Spleen (tissue), 11 donors: ENCODE data around the gene KIF6. TPM values are rescaled to one million over a fixed set of nuclear protein-coding genes. Genes with fewer than 3 reads are reported as not detected.
A peak's percentile ranks its signal among the peaks of the same experiment; 100 is the strongest.

Experiments
- DNase-seq: peaks from one replicate; pipeline ENCODE4 v3.0.0-alpha.2; 2020
- H3K27ac ChIP-seq, 8 donors: fragments of 200-600 bp; sonication (generic) in 7 of 8; 1 replicate in 4 of 8; 2 replicates in 4 of 8; pipeline versions ENCODE4 v1.5.0 to v1.8.0; 2016 to 2021; ENCODE audit warnings: inconsistent platforms in 4 of 8, mild to moderate bottlenecking in 4 of 8, moderate library complexity in 1 of 8
- H3K27me3 ChIP-seq, 7 donors: fragments of 200-600 bp; sonication (generic) in 6 of 7; replicated peaks in 1 of 7; 1 replicate in 4 of 7; 2 replicates in 3 of 7; pipeline versions ENCODE4 v1.5.0 to v1.8.0; 2016 to 2021; ENCODE audit warnings: inconsistent platforms in 3 of 7, mild to moderate bottlenecking in 1 of 7
- H3K36me3 ChIP-seq, 6 donors: fragments of 200-600 bp; sonication (generic) in 5 of 6; 1 replicate in 4 of 6; 2 replicates in 2 of 6; pipeline versions ENCODE4 v1.5.0 to v1.8.0; 2016 to 2021; ENCODE audit warnings: inconsistent platforms in 2 of 6
- H3K4me1 ChIP-seq, 6 donors: fragments of 200-600 bp; sonication (generic) in 5 of 6; 1 replicate in 3 of 6; 2 replicates in 3 of 6; pipeline versions ENCODE4 v1.5.0 to v1.8.0; 2016 to 2021; ENCODE audit warnings: inconsistent platforms in 3 of 6
- H3K4me3 ChIP-seq, 8 donors: fragments of 200-600 bp; sonication (generic) in 7 of 8; 1 replicate in 4 of 8; 2 replicates in 4 of 8; pipeline versions ENCODE4 v1.5.0 to v1.8.0; 2016 to 2021; ENCODE audit warnings: inconsistent platforms in 4 of 8, mild to moderate bottlenecking in 4 of 8, moderate library complexity in 2 of 8
- H3K9me3 ChIP-seq, 8 donors: fragments of 200-600 bp; sonication (generic) in 7 of 8; 1 replicate in 4 of 8; 2 replicates in 4 of 8; pipeline versions ENCODE4 v1.5.0 to v1.8.0; 2016 to 2021; ENCODE audit warnings: inconsistent platforms in 4 of 8
- POLR2A ChIP-seq, 3 donors: fragments of 450-650 bp; IDR thresholded peaks; one replicate each; pipeline ENCODE4 v1.5.1; 2017; ENCODE audit warnings: antibody characterized with exemption in 3 of 3, mild to moderate bottlenecking in 1 of 3
- POLR2AphosphoS5 ChIP-seq, 3 donors: sonication (generic); formaldehyde crosslinking; IDR thresholded peaks; one replicate each; pipeline ENCODE4 v1.5.1; 2017; ENCODE audit warnings: antibody characterized with exemption in 3 of 3
- WGBS, 5 donors: extraction: QIAGEN DNeasy Blood & Tissue Kit in 3 of 5; methylation state at CpG; one replicate each; pipeline versions ENCODE4 v1.1.5 to v1.1.7; 2013 to 2018; 5-methylcytosine and 5-hydroxymethylcytosine counted together
- intact Hi-C: fragments of 100-400 bp; cut with DNase I; formaldehyde crosslinking; loops from one replicate; pipeline ENCODE4 v1.15.0; 2023; ENCODE audit warnings: low total_unique reads
- polyA plus RNA-seq, 3 donors: library from polyadenylated mRNA; stranded (reverse); fragments of 200-250 nt; gene quantifications; one replicate each; pipeline ENCODE4 v1.2.1, GENCODE V29; 2013
- total RNA-seq, 7 donors: library from RNA; depleted of rRNA in 3 of 7; stranded (reverse); fragments of >200 nt in 3 of 7; fragmentation: NEBNext Ultra II Directional in 4 of 7; extraction: Animal tissue kit (Norgen Biotek cat#: 25700) in 4 of 7; gene quantifications; one replicate each; pipeline versions ENCODE4 v1.1.0 to v1.2.1, GENCODE V29; 2016 to 2021
- TF ChIP-seq, protein P1 (sequence below), 11 experiments: fragments of 200-600 bp in 7 of 11; fragments of 450-650 bp in 4 of 11; sonication (generic) in 4 of 11; IDR thresholded peaks in 8 of 11; conservative IDR thresholded peaks in 3 of 11; 1 replicate in 7 of 11; 2 replicates in 4 of 11; pipeline versions ENCODE4 v1.4.0 to v1.8.0; 2016 to 2021; ENCODE audit warnings: antibody characterized with exemption in 11 of 11, inconsistent platforms in 4 of 11, mild to moderate bottlenecking in 1 of 11
- donor health status: healthy with polysubstance abuse.
- donor health status: DM: no; HTN: no; CAD: no; lungs with moderate emphysema.
- donor health status: DM: no; HTN: no; CAD: no.
- donor health status: Bipolar disorder and iron deficiency.
- donor health status: healthy.
- donor health status: DM: no; HTN: no; CAD: no.
- donor health status: DM: yes; HTN: yes; CAD: no.

The KIF6 gene
- total and polyA plus RNA-seq, 10 donors = 0.10 to 0.75 (median 0.24) TPM; not detected in 3

DNA sequence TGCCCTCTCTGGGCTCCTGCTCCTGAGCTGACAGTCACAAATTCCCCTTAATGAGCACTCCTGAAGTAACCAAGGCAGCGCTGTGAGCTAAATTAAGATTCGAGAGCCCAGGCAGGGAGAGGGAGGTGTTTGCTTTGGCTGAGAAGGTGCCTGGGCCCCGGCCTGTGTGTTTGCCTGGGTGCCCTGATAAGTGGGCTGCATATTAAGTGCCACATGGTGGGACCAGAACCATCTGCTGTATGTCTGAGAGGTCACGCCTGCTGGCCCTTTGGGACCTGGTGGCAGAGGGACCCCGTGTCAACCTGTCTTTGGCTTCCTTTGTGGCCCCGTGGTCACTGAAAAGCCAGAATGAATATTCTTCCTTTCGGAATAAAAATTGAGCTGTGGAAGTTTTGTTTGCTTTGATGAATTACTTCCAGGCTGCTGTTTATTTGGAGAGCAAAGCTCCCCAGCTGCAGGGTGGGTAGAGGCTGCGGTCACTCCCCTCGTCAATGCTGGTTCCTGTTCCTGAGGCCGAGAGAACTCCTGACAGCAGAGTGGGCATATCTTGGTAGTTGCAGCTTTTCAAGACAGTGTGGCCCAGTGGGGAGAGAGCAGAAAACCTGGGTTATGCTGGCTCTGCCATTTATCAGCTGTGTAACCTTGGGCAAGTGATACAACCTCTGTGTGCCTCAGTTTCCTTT lies 385.2 kb downstream of the KIF6 start:
- intact Hi-C loops = no loop called here
- peaks cover 0 to 19% (median 0%) of the 10 kb centered on the region in 7 donors for H3K27me3 ChIP-seq
- DNase-seq = peak; percentile 66
- 18 to 40% (median 26%) methylated on average over 8 to 10 of the region's 10 CpGs for WGBS, 5 donors
- peaks cover 23 to 78% (median 48%) of the 10 kb centered on the region in 6 donors for H3K4me1 ChIP-seq
- no peaks in the 10 kb centered on the region for H3K36me3 ChIP-seq
- no peak overlapping the region for H3K4me3 ChIP-seq
- H3K27ac ChIP-seq = peak overlapping the region in 6 of 8 donors; percentile 12 to 61 (median 42)
- H3K9me3 ChIP-seq = no peaks in the 10 kb centered on the region
- TF ChIP-seq POLR2A (IDR thresholded peaks at IDR 0.05) = no peak

DNA sequence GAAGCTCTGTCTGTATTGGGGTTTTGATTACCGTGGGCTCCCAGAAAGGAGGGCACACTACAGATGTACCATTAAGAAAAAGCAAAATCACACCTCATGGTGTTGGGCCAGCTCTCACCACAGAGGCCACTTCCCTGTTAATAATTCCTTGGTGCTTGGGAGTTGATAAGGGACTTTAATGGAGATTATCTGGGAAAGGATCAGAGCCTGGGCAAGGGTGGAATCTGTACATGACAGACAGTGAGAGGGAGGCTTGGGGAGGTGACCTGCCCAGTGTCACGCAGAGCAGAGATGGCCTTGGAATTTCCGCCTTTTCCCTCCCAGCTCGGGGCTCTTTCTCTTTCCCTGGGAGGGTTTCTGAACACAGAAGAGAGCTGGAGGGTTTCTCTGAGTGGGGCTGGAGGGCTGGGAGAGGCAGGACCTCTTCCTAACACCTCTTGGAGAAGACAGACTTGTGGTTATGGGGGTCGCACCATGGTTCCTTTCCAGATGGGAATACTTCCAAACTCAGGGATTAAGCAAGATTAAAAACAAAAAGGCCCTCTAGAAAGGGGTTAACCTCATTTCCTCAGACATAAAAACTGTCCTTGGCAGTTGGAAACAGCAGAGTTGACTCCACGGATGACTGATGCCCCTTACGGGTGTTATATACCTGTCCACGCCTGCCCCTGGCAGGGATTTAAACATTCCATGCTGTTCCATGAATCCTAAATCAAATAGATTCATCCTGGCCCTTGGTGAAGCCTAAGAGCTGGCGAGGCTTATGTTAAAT lies 385.9 kb downstream of the KIF6 start:
- TF ChIP-seq POLR2A (IDR thresholded peaks at IDR 0.05) (no peak), POLR2AphosphoS5 (IDR thresholded peaks at IDR 0.05) (no peak)
- TF ChIP-seq, protein P1, sequence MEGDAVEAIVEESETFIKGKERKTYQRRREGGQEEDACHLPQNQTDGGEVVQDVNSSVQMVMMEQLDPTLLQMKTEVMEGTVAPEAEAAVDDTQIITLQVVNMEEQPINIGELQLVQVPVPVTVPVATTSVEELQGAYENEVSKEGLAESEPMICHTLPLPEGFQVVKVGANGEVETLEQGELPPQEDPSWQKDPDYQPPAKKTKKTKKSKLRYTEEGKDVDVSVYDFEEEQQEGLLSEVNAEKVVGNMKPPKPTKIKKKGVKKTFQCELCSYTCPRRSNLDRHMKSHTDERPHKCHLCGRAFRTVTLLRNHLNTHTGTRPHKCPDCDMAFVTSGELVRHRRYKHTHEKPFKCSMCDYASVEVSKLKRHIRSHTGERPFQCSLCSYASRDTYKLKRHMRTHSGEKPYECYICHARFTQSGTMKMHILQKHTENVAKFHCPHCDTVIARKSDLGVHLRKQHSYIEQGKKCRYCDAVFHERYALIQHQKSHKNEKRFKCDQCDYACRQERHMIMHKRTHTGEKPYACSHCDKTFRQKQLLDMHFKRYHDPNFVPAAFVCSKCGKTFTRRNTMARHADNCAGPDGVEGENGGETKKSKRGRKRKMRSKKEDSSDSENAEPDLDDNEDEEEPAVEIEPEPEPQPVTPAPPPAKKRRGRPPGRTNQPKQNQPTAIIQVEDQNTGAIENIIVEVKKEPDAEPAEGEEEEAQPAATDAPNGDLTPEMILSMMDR (IDR thresholded peaks at IDR 0.05 in 8 of 11, conservative IDR thresholded peaks at IDR 0.05 in 3 of 11) = no peak
- Histone ChIP-seq H3K4me3 (no peak overlapping the region), H3K4me1 (peaks cover 23 to 78% (median 48%) of the 10 kb centered on the region in 6 donors), H3K27ac (peak overlapping the region in 7 of 8 donors; percentile 1 to 61 (median 40)), H3K27me3 (peaks cover 0 to 19% (median 0%) of the 10 kb centered on the region in 7 donors), H3K9me3 (no peaks in the 10 kb centered on the region), H3K36me3 (no peaks in the 10 kb centered on the region)
- intact Hi-C loops = no loop called here
- 39 to 53% (median 46%) methylated on average over 9 of the region's 9 CpGs for WGBS, 5 donors
- no peak for DNase-seq

DNA sequence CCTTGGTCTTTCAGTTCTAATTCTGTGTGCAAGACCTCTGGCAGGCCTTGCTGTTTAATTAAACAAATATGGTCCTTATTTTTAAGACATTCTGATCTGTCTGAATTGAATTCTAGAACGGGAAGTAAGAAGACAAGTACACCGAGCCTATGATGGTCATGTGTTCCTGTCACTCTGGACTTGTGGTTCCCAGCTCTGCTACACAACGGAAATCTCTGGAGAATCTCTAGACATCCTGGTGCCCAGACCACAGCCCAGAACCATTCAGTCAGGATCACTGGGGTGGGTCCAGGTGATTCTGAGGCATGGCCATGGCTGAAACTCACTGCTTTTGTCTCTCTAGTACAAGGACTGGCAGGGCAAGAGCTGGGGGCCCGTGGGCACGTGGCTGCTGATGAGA lies 386.8 kb downstream of the KIF6 start:
- peaks cover 0 to 27% (median 0%) of the 10 kb centered on the region in 7 donors for H3K27me3 ChIP-seq
- intact Hi-C loops = no loop called here
- no peak overlapping the region for H3K27ac ChIP-seq
- WGBS, 5 donors = 29 to 54% (median 40%) methylated on average over 5 of the region's 5 CpGs
- DNase-seq = no peak
- peaks cover 23 to 76% (median 44%) of the 10 kb centered on the region in 6 donors for H3K4me1 ChIP-seq
- H3K4me3 ChIP-seq = no peak overlapping the region
- no peaks in the 10 kb centered on the region for H3K36me3 ChIP-seq
- TF ChIP-seq, protein P1 (IDR thresholded peaks at IDR 0.05 in 8 of 11, conservative IDR thresholded peaks at IDR 0.05 in 3 of 11) = no peak
- no peak for TF ChIP-seq POLR2A (IDR thresholded peaks at IDR 0.05)
- no peak for TF ChIP-seq POLR2AphosphoS5 (IDR thresholded peaks at IDR 0.05)
- no peaks in the 10 kb centered on the region for H3K9me3 ChIP-seq

DNA sequence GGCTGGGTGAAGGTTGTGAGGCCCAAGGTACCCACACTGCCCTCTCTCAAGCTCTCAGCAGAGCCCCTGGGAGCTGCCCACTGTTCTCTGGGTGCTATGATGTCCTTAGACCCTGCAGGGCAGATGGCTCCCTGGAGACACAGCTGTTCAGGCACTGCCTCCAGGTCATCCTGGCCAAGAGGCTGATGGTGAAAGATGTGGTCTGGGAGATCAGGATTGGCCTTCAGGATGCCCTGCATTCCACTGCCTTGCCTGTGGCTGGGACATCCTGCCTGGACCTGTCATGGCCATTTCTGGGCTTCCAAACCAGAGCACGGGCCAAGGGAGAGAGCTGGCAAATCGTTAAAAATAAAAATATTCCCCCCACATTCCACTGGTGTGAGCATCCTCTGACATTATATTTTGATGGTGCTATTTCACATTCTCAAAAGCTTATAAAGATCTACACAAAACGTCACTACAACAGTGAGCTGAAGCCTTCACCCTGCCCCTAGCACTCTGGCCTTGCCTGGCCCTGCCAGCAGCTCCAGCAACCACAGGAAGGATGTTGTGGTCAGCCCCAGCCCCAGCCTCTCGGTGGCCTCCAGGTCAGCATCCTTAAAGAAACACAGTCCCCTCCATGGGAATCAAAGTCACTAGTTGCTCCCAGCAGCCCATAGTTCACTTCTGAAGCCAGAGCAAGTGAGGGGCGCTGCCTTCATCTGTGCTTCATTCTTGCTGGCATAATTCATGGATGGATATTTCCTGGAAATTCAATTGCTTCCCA lies 389.2 kb downstream of the KIF6 start:
- no peaks in the 10 kb centered on the region for H3K9me3 ChIP-seq
- WGBS, 5 donors = 7 to 14% (median 8%) methylated on average over 4 to 5 of the region's 5 CpGs
- H3K4me3 ChIP-seq = no peak overlapping the region
- no peaks in the 10 kb centered on the region for H3K36me3 ChIP-seq
- intact Hi-C loops = no loop called here
- H3K27ac ChIP-seq = no peak overlapping the region
- no peak for DNase-seq
- TF ChIP-seq POLR2AphosphoS5 (IDR thresholded peaks at IDR 0.05) (peak in 2 of 3 donors; percentile 18 to 29), POLR2A (IDR thresholded peaks at IDR 0.05) (no peak)
- TF ChIP-seq, protein P1 (IDR thresholded peaks at IDR 0.05 in 8 of 11, conservative IDR thresholded peaks at IDR 0.05 in 3 of 11) = no peak
- peaks cover 0 to 31% (median 0%) of the 10 kb centered on the region in 7 donors for H3K27me3 ChIP-seq
- peaks cover 18 to 51% (median 36%) of the 10 kb centered on the region in 6 donors for H3K4me1 ChIP-seq
